Right atrium auricular region (tissue), 2 donors: ENCODE data around the gene GOLGA6L6. TPM values are rescaled to one million over a fixed set of nuclear protein-coding genes. Genes with fewer than 3 reads are reported as not detected.
"Not testable (repeated sequence)": the region's sequence is repeated elsewhere in the genome, so short reads cannot be mapped to it uniquely, and the experiment has no call there.

Source experiments
- DNase-seq: peaks from one replicate; pipeline ENCODE4 v3.0.0-alpha.2; 2019; ENCODE audit warnings: low spot score
- H3K27ac ChIP-seq, 2 donors: fragments of 200-600 bp; sonication (generic); 1 replicate in 1 of 2; 2 replicates in 1 of 2; pipeline ENCODE4 v1.5.1; 2016 to 2019
- H3K27me3 ChIP-seq, 2 donors: fragments of 200-600 bp; sonication (generic); one replicate each; pipeline versions ENCODE4 v1.5.1 to v1.6.0; 2017 to 2019
- H3K36me3 ChIP-seq: fragments of 200-600 bp; sonication (generic); one replicate; pipeline ENCODE4 v1.5.1; 2016
- H3K4me1 ChIP-seq, 2 donors: fragments of 200-600 bp; sonication (generic); one replicate each; pipeline versions ENCODE4 v1.5.1 to v1.6.0; 2017 to 2019
- H3K4me3 ChIP-seq, 2 donors: fragments of 200-600 bp; sonication (generic); 1 replicate in 1 of 2; 2 replicates in 1 of 2; pipeline ENCODE4 v1.5.1; 2017 to 2019; ENCODE audit warnings: mild to moderate bottlenecking in 1 of 2, moderate library complexity in 1 of 2
- H3K9me3 ChIP-seq, 2 donors: fragments of 200-600 bp; sonication (generic); one replicate each; pipeline ENCODE4 v1.5.1; 2019
- total RNA-seq, 2 donors: library from RNA; depleted of rRNA; stranded (reverse); fragments of >200 nt; gene quantifications; one replicate each; pipeline ENCODE4 v1.1.0, GENCODE V29; 2016

Gene GOLGA6L6
- total RNA-seq, result not detected

- not testable (repeated sequence) for H3K4me3 ChIP-seq, H3K4me1 ChIP-seq, H3K27me3 ChIP-seq, H3K27ac ChIP-seq, H3K36me3 ChIP-seq, DNase-seq, H3K9me3 ChIP-seq
Observed at GRCh38 chr15:20541700-20542099, at the start of gene GOLGA6L6. Gene GOLGA6L6 (minus strand): TSS chr15:20541800. CDS start chr15:20541709, 91 bp downstream.

- DNase-seq, H3K9me3 ChIP-seq, H3K4me1 ChIP-seq, H3K27ac ChIP-seq, H3K36me3 ChIP-seq, H3K4me3 ChIP-seq, H3K27me3 ChIP-seq: not testable (repeated sequence)
Observed at GRCh38 chr15:20590069-20590468, 48.5 kb upstream of the GOLGA6L6 start.

GRCh38 chr15:20586821-20587220 lies 45.2 kb upstream of the GOLGA6L6 start:
- not testable (repeated sequence) for H3K4me3 ChIP-seq, H3K4me1 ChIP-seq, H3K27me3 ChIP-seq, H3K36me3 ChIP-seq, H3K9me3 ChIP-seq, DNase-seq, H3K27ac ChIP-seq

- not testable (repeated sequence) for H3K27me3 ChIP-seq, H3K4me1 ChIP-seq, H3K27ac ChIP-seq, H3K4me3 ChIP-seq, DNase-seq, H3K9me3 ChIP-seq, H3K36me3 ChIP-seq
Observed at GRCh38 chr15:20582726-20583115, 41.1 kb upstream of the GOLGA6L6 start.

GRCh38 chr15:20582109-20582725 lies 40.6 kb upstream of the GOLGA6L6 start:
- not testable (repeated sequence) for DNase-seq, H3K27me3 ChIP-seq, H3K4me1 ChIP-seq, H3K27ac ChIP-seq, H3K4me3 ChIP-seq, H3K9me3 ChIP-seq, H3K36me3 ChIP-seq

GRCh38 chr15:20581261-20582108 lies 39.9 kb upstream of the GOLGA6L6 start:
- not testable (repeated sequence) for H3K27ac ChIP-seq, H3K9me3 ChIP-seq, H3K4me3 ChIP-seq, DNase-seq, H3K36me3 ChIP-seq, H3K27me3 ChIP-seq, H3K4me1 ChIP-seq

- not testable (repeated sequence) for H3K36me3 ChIP-seq
Observed at GRCh38 chr15:20579662-20580061, 38.1 kb upstream of the GOLGA6L6 start.

GRCh38 chr15:20551289-20551688 lies 9.7 kb upstream of the GOLGA6L6 start:
- H3K27me3 ChIP-seq, H3K4me1 ChIP-seq, DNase-seq, H3K36me3 ChIP-seq, H3K9me3 ChIP-seq, H3K27ac ChIP-seq, H3K4me3 ChIP-seq: not testable (repeated sequence)

More at GRCh38 chr15:20579662-20580061, 38.1 kb upstream of the GOLGA6L6 start:
- not testable (repeated sequence) for H3K4me1 ChIP-seq, H3K4me3 ChIP-seq, H3K27ac ChIP-seq, H3K9me3 ChIP-seq, H3K27me3 ChIP-seq, DNase-seq

- H3K27me3 ChIP-seq, H3K9me3 ChIP-seq, H3K4me1 ChIP-seq, H3K27ac ChIP-seq, DNase-seq, H3K4me3 ChIP-seq, H3K36me3 ChIP-seq: not testable (repeated sequence)
Observed at GRCh38 chr15:20505926-20506658, 35.5 kb downstream of the GOLGA6L6 start.

- not testable (repeated sequence) for H3K27ac ChIP-seq, H3K4me1 ChIP-seq, H3K27me3 ChIP-seq, H3K9me3 ChIP-seq, H3K36me3 ChIP-seq, H3K4me3 ChIP-seq, DNase-seq
Observed at GRCh38 chr15:20502839-20503238, 38.8 kb downstream of the GOLGA6L6 start.

- H3K36me3 ChIP-seq, H3K4me1 ChIP-seq, H3K27ac ChIP-seq, H3K4me3 ChIP-seq, H3K27me3 ChIP-seq, DNase-seq, H3K9me3 ChIP-seq: not testable (repeated sequence)
Observed at GRCh38 chr15:20501512-20502222, 39.9 kb downstream of the GOLGA6L6 start.

- not testable (repeated sequence) for H3K27ac ChIP-seq, H3K9me3 ChIP-seq, H3K4me3 ChIP-seq, DNase-seq, H3K27me3 ChIP-seq, H3K36me3 ChIP-seq, H3K4me1 ChIP-seq
Observed at GRCh38 chr15:20497781-20498180, 43.8 kb downstream of the GOLGA6L6 start.

GRCh38 chr15:20493035-20493434 lies 48.6 kb downstream of the GOLGA6L6 start:
- H3K4me1 ChIP-seq, H3K27me3 ChIP-seq, H3K4me3 ChIP-seq, H3K27ac ChIP-seq, H3K36me3 ChIP-seq, H3K9me3 ChIP-seq, DNase-seq: not testable (repeated sequence)

GRCh38 chr15:20492598-20492997 lies 49.0 kb downstream of the GOLGA6L6 start:
- H3K4me3 ChIP-seq, DNase-seq, H3K27me3 ChIP-seq, H3K36me3 ChIP-seq, H3K9me3 ChIP-seq, H3K4me1 ChIP-seq, H3K27ac ChIP-seq: not testable (repeated sequence)
